ENCODE data around the gene TMEM187. TPM values are rescaled to one million over a fixed set of nuclear protein-coding genes. Genes with fewer than 3 reads are reported as not detected.

Gene TMEM187
- total and polyA plus RNA-seq, 2 donors from 2014 or later = 9.6 to 12.4 TPM

- no peak for FAIRE-seq
- Histone ChIP-seq H3K27ac (ENCODE audit: low read depth in 2 of 2, low read length in 2 of 2) (no peak overlapping the region), H3K4me3 (ENCODE audit: low read length in 3 of 3) (no peak overlapping the region), H3K36me3 (ENCODE audit: control insufficient read depth in 2 of 3, insufficient read depth in 3 of 3, low read length in 3 of 3) (no peaks in the 10 kb centered on the region), H3K4me1 (ENCODE audit: control insufficient read depth in 2 of 3, insufficient read depth in 2 of 3, low read depth in 1 of 3, low read length in 3 of 3) (peaks cover 0 to 3% (median 0%) of the 10 kb centered on the region in 3 donors), H3K9ac (ENCODE audit: low read length in 3 of 3) (no peak overlapping the region), H3K9me3 (ENCODE audit: control insufficient read depth in 2 of 3, insufficient read depth in 1 of 3, low read length in 3 of 3) (no peaks in the 10 kb centered on the region), H3K27me3 (ENCODE audit: control insufficient read depth, insufficient read depth, low read length) (no peaks in the 10 kb centered on the region)
- TF ChIP-seq CTCF (IDR thresholded peaks at IDR 0.05; ENCODE audit: borderline replicate concordance, extremely low read depth, insufficient read depth) = no peak
- DNase-seq = no peak
- intact Hi-C loops (cut with DNase I) = no loop called here
These were observed 17.6 kb downstream of the TMEM187 start for GRCh38 chrX:153989973-153990655.

- no peak for FAIRE-seq
- H3K27me3 ChIP-seq (ENCODE audit: control insufficient read depth, insufficient read depth, low read length) = no peaks in the 10 kb centered on the region
- DNase-seq = no peak
- intact Hi-C loops (cut with DNase I) = no loop called here
- H3K4me1 ChIP-seq (ENCODE audit: control insufficient read depth in 2 of 3, insufficient read depth in 2 of 3, low read depth in 1 of 3, low read length in 3 of 3) = no peaks in the 10 kb centered on the region
- H3K4me3 ChIP-seq (ENCODE audit: low read length in 3 of 3) = no peak overlapping the region
- TF ChIP-seq CTCF (IDR thresholded peaks at IDR 0.05; ENCODE audit: borderline replicate concordance, extremely low read depth, insufficient read depth) = no peak
- H3K27ac ChIP-seq (ENCODE audit: low read depth in 2 of 2, low read length in 2 of 2) = no peak overlapping the region
- no peak overlapping the region for H3K9ac ChIP-seq (ENCODE audit: low read length in 3 of 3)
- no peaks in the 10 kb centered on the region for H3K9me3 ChIP-seq (ENCODE audit: control insufficient read depth in 2 of 3, insufficient read depth in 1 of 3, low read length in 3 of 3)
- no peaks in the 10 kb centered on the region for H3K36me3 ChIP-seq (ENCODE audit: control insufficient read depth in 2 of 3, insufficient read depth in 3 of 3, low read length in 3 of 3)
These were observed 18.5 kb downstream of the TMEM187 start for GRCh38 chrX:153991013-153991580.

GRCh38 chrX:153992180-153992579 lies 19.6 kb downstream of the TMEM187 start:
- intact Hi-C loops (cut with DNase I) = no loop called here

More at GRCh38 chrX:153992180-153992579, 19.6 kb downstream of the TMEM187 start:
- Histone ChIP-seq H3K27me3 (ENCODE audit: control insufficient read depth, insufficient read depth, low read length) (no peaks in the 10 kb centered on the region), H3K9me3 (ENCODE audit: control insufficient read depth in 2 of 3, insufficient read depth in 1 of 3, low read length in 3 of 3) (no peaks in the 10 kb centered on the region), H3K27ac (ENCODE audit: low read depth in 2 of 2, low read length in 2 of 2) (no peak overlapping the region), H3K4me1 (ENCODE audit: control insufficient read depth in 2 of 3, insufficient read depth in 2 of 3, low read depth in 1 of 3, low read length in 3 of 3) (no peaks in the 10 kb centered on the region), H3K36me3 (ENCODE audit: control insufficient read depth in 2 of 3, insufficient read depth in 3 of 3, low read length in 3 of 3) (no peaks in the 10 kb centered on the region), H3K9ac (ENCODE audit: low read length in 3 of 3) (no peak overlapping the region), H3K4me3 (ENCODE audit: low read length in 3 of 3) (no peak overlapping the region)
- FAIRE-seq (no peak), DNase-seq (no peak)
- TF ChIP-seq CTCF (IDR thresholded peaks at IDR 0.05; ENCODE audit: borderline replicate concordance, extremely low read depth, insufficient read depth) = no peak

Measured in kidney (tissue), 14 donors.